AG04450 (cell line): Measurements from ENCODE around the gene SLC39A13. TPM values are rescaled to one million over a fixed set of nuclear protein-coding genes. Genes with fewer than 3 reads are reported as not detected.

Experiments used
- CTCF ChIA-PET: fragments of 300-600, 350-600 bp; formaldehyde crosslinking; extraction: SDS; loops from one replicate; lab custom pipeline; 2022; ENCODE audit warnings: antibody characterized with exemption, inconsistent platforms; lab: Charles Lee
- POLR2A ChIA-PET: fragments of 350-600 bp; formaldehyde crosslinking; extraction: SDS; loops from one replicate; lab custom pipeline; 2021; ENCODE audit warnings: antibody characterized with exemption, inconsistent platforms; lab: Yijun Ruan, JAX
- DNase-seq: peaks from one replicate; pipeline ENCODE4 v3.0.0-alpha.2; 2011; ENCODE audit warnings: low read depth, low spot score
- H3K27ac ChIP-seq: one replicate; pipeline ENCODE4 v1.5.1; 2012; ENCODE audit warnings: low read depth, low read length, control low read depth
- H3K27me3 ChIP-seq: one replicate; pipeline ENCODE4 v1.6.0; 2012; ENCODE audit warnings: low read length; ENCODE audit not compliant: control insufficient read depth, insufficient read depth
- H3K4me3 ChIP-seq: 2 replicates; pipeline ENCODE4 v1.5.1; 2011; ENCODE audit warnings: mild to moderate bottlenecking, low read depth, low read length, control low read depth
- H3K9me3 ChIP-seq: 2 replicates; pipeline ENCODE4 v1.5.1; 2012; ENCODE audit warnings: low read length; ENCODE audit not compliant: control insufficient read depth, insufficient read depth
- CTCF ChIP-seq: IDR thresholded peaks from 2 replicates; pipeline ENCODE4 v1.5.1; 2011; ENCODE audit warnings: low read depth, low read length, control low read depth, inconsistent platforms
- polyA plus RNA-seq: library from polyadenylated mRNA; depleted of rRNA; stranded (reverse); fragments of >200 nt; gene quantifications from 2 replicates; pipeline ENCODE4 v1.2.3, GENCODE V29; 2011

SLC39A13 gene
- polyA plus RNA-seq, 1 experiment, result 54.4 TPM

DNA sequence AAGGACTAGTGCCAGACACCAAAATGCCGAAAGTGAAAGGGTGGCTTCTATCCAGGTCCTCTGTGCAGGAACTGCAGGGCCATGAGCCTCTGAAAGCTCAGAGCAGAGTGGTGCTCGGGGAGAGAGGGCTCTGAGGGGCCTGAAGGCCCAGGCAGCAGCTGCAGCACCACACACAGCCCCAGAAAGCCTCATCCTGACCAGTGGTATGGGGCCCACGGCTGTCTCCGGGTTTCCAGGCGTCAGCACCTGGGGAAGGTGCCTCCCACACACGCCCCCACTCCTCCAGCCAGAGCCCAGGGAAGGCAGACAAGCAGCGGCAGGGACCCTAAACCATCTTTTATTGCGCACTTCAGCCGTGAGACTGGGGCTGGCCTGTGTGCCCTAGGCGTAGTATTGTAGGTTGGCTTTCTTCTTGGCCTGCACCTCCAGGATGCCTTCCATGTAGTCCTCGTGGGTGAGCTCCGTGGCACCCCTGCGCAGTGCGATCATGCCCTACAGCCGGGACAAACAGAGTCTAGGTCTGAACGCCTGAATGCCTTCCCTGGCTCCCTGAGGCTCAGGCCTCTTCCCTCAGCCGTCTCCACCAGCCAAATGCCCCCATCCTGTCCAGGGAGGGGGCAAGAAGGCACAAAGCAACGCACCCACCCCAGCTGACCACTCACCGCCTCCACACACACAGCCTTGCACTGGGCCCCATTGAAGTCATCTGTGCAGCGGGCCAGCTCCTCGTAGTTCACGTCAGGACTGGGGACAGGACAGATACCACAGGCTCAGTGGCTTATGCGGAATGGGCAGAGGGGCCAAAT is 10.3 kb downstream of the SLC39A13 start:
- ChIA-PET CTCF (interaction anchor here (1.1 kb wide), 1 partner anchor 36 kb away, joined by 4 read pairs; no protein-coding TSS in a partner anchor), POLR2A (interaction anchor here (0.6 to 2.9 kb wide), 2 partner anchors 10 to 137 kb away, joined by 9 to 13 read pairs; partner anchors contain the start of gene SLC39A13)
- no peak overlapping the region for H3K4me3 ChIP-seq
- H3K9me3 ChIP-seq, result no peaks in the 10 kb centered on the region
- no peaks in the 10 kb centered on the region for H3K27me3 ChIP-seq
- DNase-seq, result no peak
- peak overlapping the region; percentile 39 for H3K27ac ChIP-seq
- TF ChIP-seq CTCF, result no peak

GRCh38 chr11:47425611-47426010 is 17.2 kb downstream of the SLC39A13 start:
- Histone ChIP-seq H3K4me3 (peak overlapping the region; percentile 94), H3K27me3 (no peaks in the 10 kb centered on the region), H3K27ac (peak overlapping the region; percentile 89), H3K9me3 (no peaks in the 10 kb centered on the region; the same call in 1 of the 2 replicates)
- ChIA-PET CTCF (interaction anchor here (0.9 to 2.1 kb wide), 3 partner anchors 13 to 52 kb away, joined by 3 to 8 read pairs (median 7); no protein-coding TSS in a partner anchor), POLR2A (interaction anchor here (0.7 to 2.0 kb wide), 5 partner anchors 9 to 260 kb away, joined by 4 to 22 read pairs (median 7); partner anchors contain the start of gene SLC39A13)
- DNase-seq, result no peak
- TF ChIP-seq CTCF, result no peak

- peak; percentile 87 for DNase-seq
- POLR2A ChIA-PET, result interaction anchor here (1.0 to 2.0 kb wide), 5 partner anchors 10 to 27 kb away, joined by 4 to 22 read pairs (median 7); partner anchors contain the start of gene SLC39A13
- CTCF ChIA-PET, result interaction anchor here (0.7 to 1.7 kb wide), 3 partner anchors 14 to 127 kb away, joined by 4 to 7 read pairs (median 6); partner anchors contain the start of gene CELF1
- no peaks in the 10 kb centered on the region; the same call in 1 of the 2 replicates for H3K9me3 ChIP-seq
- H3K27me3 ChIP-seq, result no peaks in the 10 kb centered on the region
- no peak for TF ChIP-seq CTCF
- H3K27ac ChIP-seq, result peak within 1 kb of the TSS; percentile 89
- H3K4me3 ChIP-seq, result peak within 1 kb of the TSS; percentile 94
These were observed 17.9 kb downstream of the SLC39A13 start, which contains the start of gene PSMC3 for GRCh38 chr11:47426062-47426956. Gene PSMC3 (minus strand): TSS chr11:47426439. CDS start chr11:47426279, 160 bp downstream.

- no peaks in the 10 kb centered on the region for H3K27me3 ChIP-seq
- DNase-seq, result no peak
- ChIA-PET POLR2A (no interaction called here), CTCF (no interaction called here)
- H3K4me3 ChIP-seq, result no peak overlapping the region
- no peak overlapping the region for H3K27ac ChIP-seq
- no peak for TF ChIP-seq CTCF
- no peaks in the 10 kb centered on the region; the same call in 1 of the 2 replicates for H3K9me3 ChIP-seq
These were observed 22.1 kb downstream of the SLC39A13 start for GRCh38 chr11:47430524-47430923.
